Thoracic aorta (tissue), 2 donors: ENCODE results near the gene CYP4Z1. TPM values are rescaled to one million over a fixed set of nuclear protein-coding genes. Genes with fewer than 3 reads are reported as not detected.
A peak's percentile ranks its signal among the peaks of the same experiment; 100 is the strongest.
"Not testable (repeated sequence)": the region's sequence is repeated elsewhere in the genome, so short reads cannot be mapped to it uniquely, and the experiment has no call there.

ENCODE experiments used
- ATAC-seq: fragments of 150-250 bp; one replicate; pipeline ENCODE4 v1.8.0; 2017; ENCODE audit warnings: low read depth; ENCODE audit not compliant: insufficient number of reproducible peaks, low FRiP score
- DNase-seq: peaks from one replicate; pipeline ENCODE4 v3.0.0-alpha.2; 2020; ENCODE audit warnings: low spot score
- H3K27ac ChIP-seq, 2 donors: fragments of 200-600 bp; sonication (generic); 1 replicate in 1 of 2; 2 replicates in 1 of 2; pipeline ENCODE4 v1.5.1; 2016; ENCODE audit warnings: mild to moderate bottlenecking in 2 of 2, moderate library complexity in 2 of 2
- H3K27me3 ChIP-seq: fragments of 200-600 bp; sonication (generic); replicated peaks from 2 replicates; pipeline ENCODE4 v1.6.0; 2016; ENCODE audit warnings: mild to moderate bottlenecking; ENCODE audit not compliant: insufficient read depth
- H3K36me3 ChIP-seq: fragments of 200-600 bp; sonication (generic); one replicate; pipeline ENCODE4 v1.5.1; 2016
- H3K4me1 ChIP-seq, 2 donors: fragments of 200-600 bp; sonication (generic); 1 replicate in 1 of 2; 2 replicates in 1 of 2; pipeline versions ENCODE4 v1.5.1 to v1.6.0; 2016; ENCODE audit warnings: low read depth in 2 of 2, mild to moderate bottlenecking in 1 of 2; ENCODE audit not compliant: control insufficient read depth in 1 of 2
- H3K4me3 ChIP-seq: fragments of 200-600 bp; sonication (generic); 2 replicates; pipeline ENCODE4 v1.5.1; 2016; ENCODE audit warnings: mild to moderate bottlenecking
- H3K9me3 ChIP-seq: fragments of 200-600 bp; sonication (generic); 2 replicates; pipeline ENCODE4 v1.5.1; 2016
- CTCF ChIP-seq: fragments of 200-600 bp; sonication (generic); IDR thresholded peaks from one replicate; pipeline ENCODE4 v1.5.1; 2019; ENCODE audit warnings: antibody characterized with exemption
- total RNA-seq, 2 donors: library from RNA; depleted of rRNA; stranded (reverse); fragments of >200 nt; gene quantifications; one replicate each; pipeline versions ENCODE4 v1.1.0 to v1.2.3, GENCODE V29; 2016

Gene CYP4Z1
- total RNA-seq, 2 donors from 2014 or later: 1.1 to 3.9 TPM

GRCh38 chr1:47030170-47030805 lies 36.7 kb upstream of the CYP4Z1 start:
- Histone ChIP-seq H3K4me3 (no peak overlapping the region), H3K9me3 (no peaks in the 10 kb centered on the region), H3K4me1 (peaks cover 18 to 45% of the 10 kb centered on the region in 2 donors), H3K27me3 (no peaks in the 10 kb centered on the region), H3K27ac (peak overlapping the region; percentile 48 to 52), H3K36me3 (peaks cover 8% of the 10 kb centered on the region)
- TF ChIP-seq CTCF: no peak
- peak; percentile 9 for ATAC-seq
- no peak for DNase-seq

GRCh38 chr1:47031059-47031458 lies 36.0 kb upstream of the CYP4Z1 start:
- peak overlapping the region; percentile 48 to 52 for H3K27ac ChIP-seq
- ATAC-seq: peak; percentile 78

GRCh38 chr1:47031585-47031984 lies 35.4 kb upstream of the CYP4Z1 start:
- no peak for DNase-seq
- no peaks in the 10 kb centered on the region for H3K27me3 ChIP-seq
- H3K4me3 ChIP-seq: no peak overlapping the region
- no peaks in the 10 kb centered on the region for H3K9me3 ChIP-seq
- ATAC-seq: no peak
- H3K27ac ChIP-seq: peak overlapping the region; percentile 44 to 48
- peaks cover 11% of the 10 kb centered on the region for H3K36me3 ChIP-seq
- no peak for TF ChIP-seq CTCF
- peaks cover 18 to 38% of the 10 kb centered on the region in 2 donors for H3K4me1 ChIP-seq

More at GRCh38 chr1:47031059-47031458, 36.0 kb upstream of the CYP4Z1 start:
- no peak for TF ChIP-seq CTCF
- Histone ChIP-seq H3K36me3 (peaks cover 11% of the 10 kb centered on the region), H3K4me1 (peaks cover 18 to 38% of the 10 kb centered on the region in 2 donors), H3K9me3 (no peaks in the 10 kb centered on the region), H3K27me3 (no peaks in the 10 kb centered on the region), H3K4me3 (no peak overlapping the region)
- DNase-seq: no peak

- TF ChIP-seq CTCF: no peak
- no peaks in the 10 kb centered on the region for H3K9me3 ChIP-seq
- peaks cover 6 to 9% of the 10 kb centered on the region in 2 donors for H3K4me1 ChIP-seq
- H3K36me3 ChIP-seq: peaks cover 29% of the 10 kb centered on the region
- H3K27me3 ChIP-seq: no peaks in the 10 kb centered on the region
- DNase-seq (no peak), ATAC-seq (no peak)
- no peak overlapping the region for H3K27ac ChIP-seq
- H3K4me3 ChIP-seq: no peak overlapping the region
Observed at GRCh38 chr1:47036764-47037163, 30.3 kb upstream of the CYP4Z1 start.

GRCh38 chr1:47059376-47059775 lies 7.7 kb upstream of the CYP4Z1 start:
- H3K27me3 ChIP-seq: no peaks in the 10 kb centered on the region
- no peak overlapping the region for H3K4me3 ChIP-seq
- no peaks in the 10 kb centered on the region for H3K36me3 ChIP-seq
- no peak for DNase-seq
- no peak for TF ChIP-seq CTCF
- ATAC-seq: no peak
- H3K4me1 ChIP-seq: no peaks in the 10 kb centered on the region
- peaks cover 6% of the 10 kb centered on the region for H3K9me3 ChIP-seq
- H3K27ac ChIP-seq: no peak overlapping the region

GRCh38 chr1:47069080-47069479 lies 2.0 kb downstream of the CYP4Z1 start:
- H3K27me3 ChIP-seq, H3K36me3 ChIP-seq, H3K4me1 ChIP-seq, DNase-seq, H3K27ac ChIP-seq, H3K9me3 ChIP-seq, H3K4me3 ChIP-seq, ATAC-seq: not testable (repeated sequence)

- not testable (repeated sequence) for DNase-seq, H3K36me3 ChIP-seq, H3K4me3 ChIP-seq, H3K27me3 ChIP-seq, H3K27ac ChIP-seq, ATAC-seq, H3K4me1 ChIP-seq, H3K9me3 ChIP-seq
Observed at GRCh38 chr1:47069509-47069908, 2.5 kb downstream of the CYP4Z1 start.
